ENCODE measurements around the gene PALD1.
A peak's percentile ranks its signal among the peaks of the same experiment; 100 is the strongest.

PALD1 gene

DNA sequence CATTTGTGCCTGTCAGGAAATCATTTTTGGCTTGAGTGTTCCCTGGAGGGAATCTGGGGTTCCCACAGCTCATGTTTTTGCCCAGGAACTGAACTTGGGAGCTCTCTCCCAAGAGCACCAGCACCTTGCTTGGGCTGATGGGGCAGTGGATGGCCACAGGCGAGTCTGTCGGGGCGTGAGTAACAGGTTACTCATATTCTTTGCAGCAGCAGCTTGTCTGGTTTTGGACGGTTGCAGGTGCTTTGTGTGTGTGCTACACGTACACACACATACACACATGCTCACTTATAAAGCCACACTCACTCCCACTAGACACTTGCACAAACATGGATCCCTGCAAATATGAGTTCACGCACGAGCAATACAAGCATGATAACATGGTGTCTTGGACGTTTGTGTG lies 2.9 kb upstream of the PALD1 start:
- peaks cover 8% of the 10 kb centered on the region for H3F3A ChIP-seq (ENCODE audit: control insufficient read depth, insufficient read depth)
- no peaks in the 10 kb centered on the region for H3K9me3 ChIP-seq (ENCODE audit: control insufficient read depth, insufficient read depth, low read length)
- peaks cover 19% of the 10 kb centered on the region for H3K79me2 ChIP-seq (ENCODE audit: control insufficient read depth, low read length)
- no peak overlapping the region for H3K4me2 ChIP-seq (ENCODE audit: low read length)
- H3K27ac ChIP-seq (ENCODE audit: low read depth, low read length), result no peak overlapping the region
- no peaks in the 10 kb centered on the region for H3K9me2 ChIP-seq (replicated peaks; ENCODE audit: control insufficient read depth, low read length)
- H3K27me3 ChIP-seq (ENCODE audit: control insufficient read depth, low read length), result no peaks in the 10 kb centered on the region
- H3K4me1 ChIP-seq (ENCODE audit: control insufficient read depth, low read length), result peaks cover 31% of the 10 kb centered on the region
- H3K4me3 ChIP-seq (ENCODE audit: low read length), result no peak overlapping the region
- no peaks in the 10 kb centered on the region for H4K20me1 ChIP-seq (ENCODE audit: control insufficient read depth, insufficient read depth, low read depth, low read length)
- TF ChIP-seq EZH2phosphoT487 (IDR thresholded peaks at IDR 0.05; ENCODE audit: borderline replicate concordance, low read length), result no peak
- TF ChIP-seq, protein P1, sequence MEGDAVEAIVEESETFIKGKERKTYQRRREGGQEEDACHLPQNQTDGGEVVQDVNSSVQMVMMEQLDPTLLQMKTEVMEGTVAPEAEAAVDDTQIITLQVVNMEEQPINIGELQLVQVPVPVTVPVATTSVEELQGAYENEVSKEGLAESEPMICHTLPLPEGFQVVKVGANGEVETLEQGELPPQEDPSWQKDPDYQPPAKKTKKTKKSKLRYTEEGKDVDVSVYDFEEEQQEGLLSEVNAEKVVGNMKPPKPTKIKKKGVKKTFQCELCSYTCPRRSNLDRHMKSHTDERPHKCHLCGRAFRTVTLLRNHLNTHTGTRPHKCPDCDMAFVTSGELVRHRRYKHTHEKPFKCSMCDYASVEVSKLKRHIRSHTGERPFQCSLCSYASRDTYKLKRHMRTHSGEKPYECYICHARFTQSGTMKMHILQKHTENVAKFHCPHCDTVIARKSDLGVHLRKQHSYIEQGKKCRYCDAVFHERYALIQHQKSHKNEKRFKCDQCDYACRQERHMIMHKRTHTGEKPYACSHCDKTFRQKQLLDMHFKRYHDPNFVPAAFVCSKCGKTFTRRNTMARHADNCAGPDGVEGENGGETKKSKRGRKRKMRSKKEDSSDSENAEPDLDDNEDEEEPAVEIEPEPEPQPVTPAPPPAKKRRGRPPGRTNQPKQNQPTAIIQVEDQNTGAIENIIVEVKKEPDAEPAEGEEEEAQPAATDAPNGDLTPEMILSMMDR (IDR thresholded peaks at IDR 0.05; ENCODE audit: low read depth, low read length, poor library complexity, severe bottlenecking), result no peak
- H3K36me3 ChIP-seq (ENCODE audit: control insufficient read depth, low read length), result peaks cover 12% of the 10 kb centered on the region

DNA sequence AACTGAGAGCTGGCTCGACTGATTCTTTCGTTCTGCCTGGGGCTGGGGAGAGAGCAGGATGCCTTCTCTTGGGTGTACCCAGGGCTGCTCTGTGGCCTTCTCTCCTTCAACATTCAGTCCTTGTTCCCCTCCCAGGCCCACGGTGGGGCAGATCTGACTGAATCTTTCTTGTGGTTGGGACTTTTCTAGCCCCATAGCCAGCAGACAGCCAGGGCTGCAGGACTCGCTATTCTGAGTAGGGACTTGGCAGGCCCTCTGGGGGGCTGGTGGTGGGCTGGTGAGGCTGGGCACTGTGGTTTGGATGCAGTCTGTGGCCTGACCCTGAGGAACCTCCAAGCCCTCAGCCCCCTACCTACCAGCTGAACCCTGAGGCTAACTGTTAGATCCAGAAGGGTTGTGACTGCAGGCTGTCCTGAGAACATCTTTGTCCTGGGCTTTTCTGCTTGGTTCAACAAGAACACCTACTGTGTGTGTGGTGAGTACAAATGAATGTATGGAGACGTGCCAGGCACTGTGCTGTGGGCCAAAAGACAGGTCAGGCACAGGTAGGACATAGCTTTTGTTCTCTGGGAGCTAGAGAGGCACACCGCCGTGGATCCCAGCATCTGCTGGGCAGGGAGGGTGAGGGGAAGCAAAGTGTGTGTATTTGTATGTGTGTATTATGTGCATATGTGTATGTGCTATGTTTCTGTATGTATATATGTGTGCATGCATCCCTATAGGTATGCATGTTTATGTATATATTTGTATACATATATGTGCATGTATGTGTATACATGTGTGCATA lies 2.1 kb upstream of the PALD1 start:
- TF ChIP-seq, protein P1 (IDR thresholded peaks at IDR 0.05; ENCODE audit: low read depth, low read length, poor library complexity, severe bottlenecking), result no peak
- no peak for TF ChIP-seq EZH2phosphoT487 (IDR thresholded peaks at IDR 0.05; ENCODE audit: borderline replicate concordance, low read length)

DNA sequence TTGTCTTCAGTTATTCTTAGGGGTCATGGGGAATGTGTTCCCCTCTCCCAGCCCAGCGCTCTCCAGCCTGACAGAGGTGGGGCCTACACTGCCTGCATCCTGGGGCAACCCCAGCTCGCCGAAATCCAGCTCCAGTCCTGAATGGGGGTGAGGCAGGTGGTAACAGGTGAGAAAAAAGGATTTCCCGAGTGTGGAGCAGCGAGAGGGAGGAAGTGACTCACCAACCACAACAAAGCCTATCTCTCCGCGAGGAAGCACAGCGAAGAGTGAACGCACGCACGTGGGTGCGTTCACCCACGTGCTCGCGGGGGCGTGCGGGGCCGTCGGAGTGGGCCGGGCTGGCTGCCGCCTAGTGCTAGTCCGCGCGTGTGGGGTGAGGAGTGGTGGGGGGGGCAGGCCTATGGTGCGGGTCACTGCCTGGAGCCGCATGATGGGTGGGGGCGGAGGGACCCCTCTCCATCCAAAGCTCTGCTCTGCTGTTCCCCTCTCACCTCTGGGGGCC lies 855 bp upstream of the PALD1 start:
- peak overlapping the region; percentile 77 for H3K27ac ChIP-seq (ENCODE audit: low read depth, low read length)
- H3K79me2 ChIP-seq (ENCODE audit: control insufficient read depth, low read length), result peaks cover 39% of the 10 kb centered on the region
- H3K4me3 ChIP-seq (ENCODE audit: low read length), result peak overlapping the region; percentile 88
- H3K4me2 ChIP-seq (ENCODE audit: low read length), result peak overlapping the region; percentile 97
- peaks cover 33% of the 10 kb centered on the region for H3K36me3 ChIP-seq (ENCODE audit: control insufficient read depth, low read length)
- H3F3A ChIP-seq (ENCODE audit: control insufficient read depth, insufficient read depth), result peaks cover 8% of the 10 kb centered on the region
- H3K27me3 ChIP-seq (ENCODE audit: control insufficient read depth, low read length), result no peaks in the 10 kb centered on the region
- H4K20me1 ChIP-seq (ENCODE audit: control insufficient read depth, insufficient read depth, low read depth, low read length), result peaks cover 9% of the 10 kb centered on the region; the same call in 1 of the 2 replicates
- no peak for TF ChIP-seq EZH2phosphoT487 (IDR thresholded peaks at IDR 0.05; ENCODE audit: borderline replicate concordance, low read length)
- TF ChIP-seq, protein P1 (IDR thresholded peaks at IDR 0.05; ENCODE audit: low read depth, low read length, poor library complexity, severe bottlenecking), result no peak
- no peaks in the 10 kb centered on the region for H3K9me2 ChIP-seq (replicated peaks; ENCODE audit: control insufficient read depth, low read length)
- H3K4me1 ChIP-seq (ENCODE audit: control insufficient read depth, low read length), result peaks cover 52% of the 10 kb centered on the region
- H3K9me3 ChIP-seq (ENCODE audit: control insufficient read depth, insufficient read depth, low read length), result no peaks in the 10 kb centered on the region

More for the DNA sequence above, 2.1 kb upstream of the PALD1 start:
- Histone ChIP-seq H3K79me2 (ENCODE audit: control insufficient read depth, low read length) (peaks cover 27% of the 10 kb centered on the region), H3K36me3 (ENCODE audit: control insufficient read depth, low read length) (peaks cover 20% of the 10 kb centered on the region), H3K9me3 (ENCODE audit: control insufficient read depth, insufficient read depth, low read length) (no peaks in the 10 kb centered on the region), H3K4me2 (ENCODE audit: low read length) (no peak overlapping the region), H3K27me3 (ENCODE audit: control insufficient read depth, low read length) (no peaks in the 10 kb centered on the region), H3K4me3 (ENCODE audit: low read length) (no peak overlapping the region), H4K20me1 (ENCODE audit: control insufficient read depth, insufficient read depth, low read depth, low read length) (peaks cover 5% of the 10 kb centered on the region; the same call in 1 of the 2 replicates), H3K4me1 (ENCODE audit: control insufficient read depth, low read length) (peaks cover 39% of the 10 kb centered on the region), H3F3A (ENCODE audit: control insufficient read depth, insufficient read depth) (peaks cover 8% of the 10 kb centered on the region), H3K27ac (ENCODE audit: low read depth, low read length) (no peak overlapping the region), H3K9me2 (replicated peaks; ENCODE audit: control insufficient read depth, low read length) (no peaks in the 10 kb centered on the region)

Data from DOHH2 (cell line).